ENCODE results near the gene ARAP3. TPM values are rescaled to one million over a fixed set of nuclear protein-coding genes. Genes with fewer than 3 reads are reported as not detected.

Gene ARAP3, protein sequence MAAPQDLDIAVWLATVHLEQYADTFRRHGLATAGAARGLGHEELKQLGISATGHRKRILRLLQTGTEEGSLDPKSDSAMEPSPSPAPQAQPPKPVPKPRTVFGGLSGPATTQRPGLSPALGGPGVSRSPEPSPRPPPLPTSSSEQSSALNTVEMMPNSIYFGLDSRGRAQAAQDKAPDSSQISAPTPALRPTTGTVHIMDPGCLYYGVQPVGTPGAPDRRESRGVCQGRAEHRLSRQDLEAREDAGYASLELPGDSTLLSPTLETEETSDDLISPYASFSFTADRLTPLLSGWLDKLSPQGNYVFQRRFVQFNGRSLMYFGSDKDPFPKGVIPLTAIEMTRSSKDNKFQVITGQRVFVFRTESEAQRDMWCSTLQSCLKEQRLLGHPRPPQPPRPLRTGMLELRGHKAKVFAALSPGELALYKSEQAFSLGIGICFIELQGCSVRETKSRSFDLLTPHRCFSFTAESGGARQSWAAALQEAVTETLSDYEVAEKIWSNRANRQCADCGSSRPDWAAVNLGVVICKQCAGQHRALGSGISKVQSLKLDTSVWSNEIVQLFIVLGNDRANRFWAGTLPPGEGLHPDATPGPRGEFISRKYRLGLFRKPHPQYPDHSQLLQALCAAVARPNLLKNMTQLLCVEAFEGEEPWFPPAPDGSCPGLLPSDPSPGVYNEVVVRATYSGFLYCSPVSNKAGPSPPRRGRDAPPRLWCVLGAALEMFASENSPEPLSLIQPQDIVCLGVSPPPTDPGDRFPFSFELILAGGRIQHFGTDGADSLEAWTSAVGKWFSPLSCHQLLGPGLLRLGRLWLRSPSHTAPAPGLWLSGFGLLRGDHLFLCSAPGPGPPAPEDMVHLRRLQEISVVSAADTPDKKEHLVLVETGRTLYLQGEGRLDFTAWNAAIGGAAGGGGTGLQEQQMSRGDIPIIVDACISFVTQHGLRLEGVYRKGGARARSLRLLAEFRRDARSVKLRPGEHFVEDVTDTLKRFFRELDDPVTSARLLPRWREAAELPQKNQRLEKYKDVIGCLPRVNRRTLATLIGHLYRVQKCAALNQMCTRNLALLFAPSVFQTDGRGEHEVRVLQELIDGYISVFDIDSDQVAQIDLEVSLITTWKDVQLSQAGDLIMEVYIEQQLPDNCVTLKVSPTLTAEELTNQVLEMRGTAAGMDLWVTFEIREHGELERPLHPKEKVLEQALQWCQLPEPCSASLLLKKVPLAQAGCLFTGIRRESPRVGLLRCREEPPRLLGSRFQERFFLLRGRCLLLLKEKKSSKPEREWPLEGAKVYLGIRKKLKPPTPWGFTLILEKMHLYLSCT (N-terminal part only)
- polyA plus RNA-seq (1.3 to 2.4 TPM (median 1.3 TPM) in 3 replicates), polyA minus RNA-seq (2.4 to 7.6 TPM (median 2.5 TPM) in 3 replicates)
- 0.52 TPM for polyA plus RNA-seq (2011; ENCODE audit: low read depth)
- 1.3 and 1.5 TPM in 2 replicates for polyA plus RNA-seq (2011; cell fraction: cytosol; rRNA removed)
- 5.5 and 6.3 TPM in 2 replicates for polyA plus RNA-seq (2011; cell fraction: nucleus; rRNA removed)
- 1.2 and 3.9 TPM in 2 replicates for polyA plus RNA-seq (2012; ENCODE audit: low replicate concordance)
- polyA minus RNA-seq (2011; cell fraction: cytosol; rRNA and poly(A)+ RNA removed), result 4.6 TPM
- polyA minus RNA-seq (2011; cell fraction: nucleus; rRNA and poly(A)+ RNA removed), result 2.7 and 3.3 TPM in 2 replicates

GRCh38 chr5:141681695-141682641, at the start of gene ARAP3:
TSS of gene ARAP3 (minus strand) at chr5:141682230. CDS start at chr5:141680486, 1,744 bp downstream.
- H3K9me1 ChIP-seq (ENCODE audit: control insufficient read depth, extremely low read depth, insufficient read depth, low read length), result no peaks in the 10 kb centered on the region
- no peaks in the 10 kb centered on the region for H3K79me2 ChIP-seq (ENCODE audit: control insufficient read depth, insufficient read depth, low read length)
- TF ChIP-seq CTCF (optimal IDR thresholded peaks at IDR 0.05 in 1 of 3, IDR thresholded peaks at IDR 0.05 in 1 of 3, conservative IDR thresholded peaks at IDR 0.05 in 1 of 3; ENCODE audit: extremely low read depth in 1 of 3, insufficient read depth in 2 of 3, low read length in 3 of 3), result no peak
- TF ChIP-seq EZH2 (IDR thresholded peaks at IDR 0.05; ENCODE audit: low read length), result no peak
- H3K4me3 ChIP-seq (ENCODE audit: control insufficient read depth in 2 of 3, extremely low read depth in 1 of 3, insufficient read depth in 2 of 3, low read depth in 1 of 3, low read length in 3 of 3), result peak within 1 kb of the TSS; percentile 15 to 33 (median 31)
- no peaks in the 10 kb centered on the region for H3K9me3 ChIP-seq (ENCODE audit: control insufficient read depth, low read depth, low read length)
- dilution Hi-C loops (cut with MboI; ENCODE audit: extremely low pct_ligation_motif_present, low sequenced_read_pairs), result no loop called here
- H3K9ac ChIP-seq (ENCODE audit: control insufficient read depth, extremely low read depth, insufficient read depth, low read length), result peak within 1 kb of the TSS; percentile 66
- H3K4me1 ChIP-seq (ENCODE audit: control insufficient read depth, extremely low read depth, insufficient read depth, low read length), result peaks cover 19% of the 10 kb centered on the region
- H3K36me3 ChIP-seq (ENCODE audit: control insufficient read depth in 2 of 2, extremely low read depth in 1 of 2, insufficient read depth in 2 of 2, low read length in 2 of 2), result no peaks in the 10 kb centered on the region
- H3K27ac ChIP-seq (ENCODE audit: control insufficient read depth, insufficient read depth, low read length), result peak within 1 kb of the TSS; percentile 51
- H4K20me1 ChIP-seq (ENCODE audit: control insufficient read depth, extremely low read depth, insufficient read depth, low read length), result no peaks in the 10 kb centered on the region
- H3K27me3 ChIP-seq (ENCODE audit: control insufficient read depth, extremely low read depth, insufficient read depth, low read length), result no peaks in the 10 kb centered on the region
- no peak for DNase-seq (ENCODE audit: low read depth, low spot score)
- peak within 1 kb of the TSS; percentile 81 for H2AFZ ChIP-seq (ENCODE audit: control insufficient read depth, low read length)
- no peak for FAIRE-seq
- H3K4me2 ChIP-seq (ENCODE audit: control insufficient read depth, extremely low read depth, insufficient read depth, low read depth, low read length), result peak within 1 kb of the TSS; percentile 72

Data from keratinocyte (primary cell).